HL-60 (cell line): ENCODE measurements around the gene RSKR.

Experiments
- DNase-seq, 2 experiments: peaks; one replicate each; pipeline ENCODE4 v3.0.0-alpha.2; 2010 to 2020; ENCODE audit warnings: low read depth in 1 of 2, low spot score in 1 of 2
- H3K27ac ChIP-seq: fragments of 250-450 bp; sonication (Bioruptor Pico); replicated peaks from 2 replicates; pipeline ENCODE4 v1.5.1; 2020; ENCODE audit warnings: mild to moderate bottlenecking, moderate library complexity
- H3K27me3 ChIP-seq: fragments of 250-450 bp; sonication (Bioruptor Pico); 2 replicates; pipeline ENCODE4 v1.5.1; 2021; ENCODE audit warnings: mild to moderate bottlenecking, moderate library complexity; ENCODE audit not compliant: insufficient read depth, poor library complexity, severe bottlenecking
- H3K4me3 ChIP-seq: replicated peaks from 2 replicates; pipeline ENCODE4 v1.5.1; 2011; ENCODE audit warnings: mild to moderate bottlenecking, control low read depth, low read length; ENCODE audit not compliant: insufficient read depth
- GABPA ChIP-seq: IDR thresholded peaks from 2 replicates; pipeline ENCODE4 v1.6.1; 2012; ENCODE audit warnings: low read depth
- POLR2AphosphoS5 ChIP-seq: IDR thresholded peaks from 2 replicates; pipeline ENCODE4 v1.6.1; 2012; ENCODE audit warnings: low read depth
- SPI1 ChIP-seq: IDR thresholded peaks from 2 replicates; pipeline ENCODE4 v1.6.1; 2012; ENCODE audit warnings: low read depth, mild to moderate bottlenecking, borderline replicate concordance
- TF ChIP-seq, protein P1 (sequence below): IDR thresholded peaks from 2 replicates; pipeline ENCODE4 v1.6.1; 2012; ENCODE audit warnings: low read depth; ENCODE audit not compliant: insufficient replicate concordance
- TF ChIP-seq, protein P2 (sequence below): IDR thresholded peaks from one replicate; pipeline ENCODE4 v1.5.1; 2011; ENCODE audit warnings: low read length, control low read depth, inconsistent platforms; ENCODE audit not compliant: insufficient read depth

The RSKR gene

DNA sequence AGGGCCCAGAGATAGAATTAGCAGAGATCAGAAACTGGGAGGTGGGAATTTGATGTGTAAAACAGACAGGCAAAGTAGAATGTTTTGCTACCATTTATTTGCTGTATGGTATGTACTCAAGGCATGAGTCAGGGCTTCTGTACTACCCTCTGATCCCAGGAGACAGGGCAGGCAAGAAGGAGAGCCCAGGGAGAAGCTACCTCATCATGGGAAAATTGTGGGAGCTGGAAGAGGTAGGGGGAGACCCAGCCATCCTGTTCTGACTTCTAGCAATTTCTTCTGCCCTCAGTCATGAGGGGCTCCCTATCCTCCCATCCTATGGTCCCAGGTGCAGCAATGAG, 41.0 kb downstream of the RSKR start:
- H3K4me3 ChIP-seq: no peak overlapping the region
- DNase-seq: no peak
- H3K27me3 ChIP-seq: no peaks in the 10 kb centered on the region
- no peak for TF ChIP-seq POLR2AphosphoS5
- TF ChIP-seq, protein P1, sequence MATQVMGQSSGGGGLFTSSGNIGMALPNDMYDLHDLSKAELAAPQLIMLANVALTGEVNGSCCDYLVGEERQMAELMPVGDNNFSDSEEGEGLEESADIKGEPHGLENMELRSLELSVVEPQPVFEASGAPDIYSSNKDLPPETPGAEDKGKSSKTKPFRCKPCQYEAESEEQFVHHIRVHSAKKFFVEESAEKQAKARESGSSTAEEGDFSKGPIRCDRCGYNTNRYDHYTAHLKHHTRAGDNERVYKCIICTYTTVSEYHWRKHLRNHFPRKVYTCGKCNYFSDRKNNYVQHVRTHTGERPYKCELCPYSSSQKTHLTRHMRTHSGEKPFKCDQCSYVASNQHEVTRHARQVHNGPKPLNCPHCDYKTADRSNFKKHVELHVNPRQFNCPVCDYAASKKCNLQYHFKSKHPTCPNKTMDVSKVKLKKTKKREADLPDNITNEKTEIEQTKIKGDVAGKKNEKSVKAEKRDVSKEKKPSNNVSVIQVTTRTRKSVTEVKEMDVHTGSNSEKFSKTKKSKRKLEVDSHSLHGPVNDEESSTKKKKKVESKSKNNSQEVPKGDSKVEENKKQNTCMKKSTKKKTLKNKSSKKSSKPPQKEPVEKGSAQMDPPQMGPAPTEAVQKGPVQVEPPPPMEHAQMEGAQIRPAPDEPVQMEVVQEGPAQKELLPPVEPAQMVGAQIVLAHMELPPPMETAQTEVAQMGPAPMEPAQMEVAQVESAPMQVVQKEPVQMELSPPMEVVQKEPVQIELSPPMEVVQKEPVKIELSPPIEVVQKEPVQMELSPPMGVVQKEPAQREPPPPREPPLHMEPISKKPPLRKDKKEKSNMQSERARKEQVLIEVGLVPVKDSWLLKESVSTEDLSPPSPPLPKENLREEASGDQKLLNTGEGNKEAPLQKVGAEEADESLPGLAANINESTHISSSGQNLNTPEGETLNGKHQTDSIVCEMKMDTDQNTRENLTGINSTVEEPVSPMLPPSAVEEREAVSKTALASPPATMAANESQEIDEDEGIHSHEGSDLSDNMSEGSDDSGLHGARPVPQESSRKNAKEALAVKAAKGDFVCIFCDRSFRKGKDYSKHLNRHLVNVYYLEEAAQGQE: no peak
- TF ChIP-seq, protein P2, sequence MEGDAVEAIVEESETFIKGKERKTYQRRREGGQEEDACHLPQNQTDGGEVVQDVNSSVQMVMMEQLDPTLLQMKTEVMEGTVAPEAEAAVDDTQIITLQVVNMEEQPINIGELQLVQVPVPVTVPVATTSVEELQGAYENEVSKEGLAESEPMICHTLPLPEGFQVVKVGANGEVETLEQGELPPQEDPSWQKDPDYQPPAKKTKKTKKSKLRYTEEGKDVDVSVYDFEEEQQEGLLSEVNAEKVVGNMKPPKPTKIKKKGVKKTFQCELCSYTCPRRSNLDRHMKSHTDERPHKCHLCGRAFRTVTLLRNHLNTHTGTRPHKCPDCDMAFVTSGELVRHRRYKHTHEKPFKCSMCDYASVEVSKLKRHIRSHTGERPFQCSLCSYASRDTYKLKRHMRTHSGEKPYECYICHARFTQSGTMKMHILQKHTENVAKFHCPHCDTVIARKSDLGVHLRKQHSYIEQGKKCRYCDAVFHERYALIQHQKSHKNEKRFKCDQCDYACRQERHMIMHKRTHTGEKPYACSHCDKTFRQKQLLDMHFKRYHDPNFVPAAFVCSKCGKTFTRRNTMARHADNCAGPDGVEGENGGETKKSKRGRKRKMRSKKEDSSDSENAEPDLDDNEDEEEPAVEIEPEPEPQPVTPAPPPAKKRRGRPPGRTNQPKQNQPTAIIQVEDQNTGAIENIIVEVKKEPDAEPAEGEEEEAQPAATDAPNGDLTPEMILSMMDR: no peak
- TF ChIP-seq SPI1: no peak
- no peak overlapping the region for H3K27ac ChIP-seq

DNA sequence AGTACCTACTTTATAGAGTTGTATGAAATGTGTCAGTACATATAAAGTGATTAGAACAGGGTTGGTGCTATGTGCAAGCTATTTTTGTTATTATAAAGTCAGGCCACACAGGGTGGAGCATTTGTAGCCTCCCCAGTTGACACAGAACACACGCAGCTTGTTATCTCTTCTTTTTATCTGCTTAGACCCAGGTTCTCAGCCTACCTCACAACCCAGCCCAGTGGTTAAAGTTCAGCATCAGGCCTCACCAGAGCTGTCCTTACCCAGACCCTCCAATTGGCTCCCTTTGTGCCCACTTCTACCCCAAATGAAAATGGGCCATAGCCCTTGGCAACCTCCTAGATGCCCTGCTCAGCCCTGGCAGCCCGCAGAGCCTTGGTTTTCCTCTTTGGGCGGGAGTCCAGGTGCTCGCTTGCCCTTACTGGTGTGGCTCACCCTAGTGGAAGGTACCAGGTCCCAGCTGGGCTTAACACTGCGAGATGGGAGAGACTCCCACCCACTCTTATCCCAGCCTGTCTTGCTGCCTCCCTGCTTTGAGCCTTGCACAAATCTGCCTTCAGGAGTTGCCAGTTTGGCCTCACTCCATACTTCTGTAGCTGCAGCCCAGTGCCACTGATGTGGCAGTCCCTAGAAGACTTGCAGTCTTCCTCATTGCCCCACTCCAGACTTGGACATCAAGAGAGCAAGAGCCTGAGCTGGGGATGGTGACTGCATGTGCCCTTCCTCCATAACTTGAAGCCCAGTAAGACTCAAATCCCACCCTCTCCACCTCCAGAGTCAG, 41.5 kb downstream of the RSKR start:
- no peak for DNase-seq
- Histone ChIP-seq H3K27me3 (no peaks in the 10 kb centered on the region), H3K27ac (no peak overlapping the region), H3K4me3 (no peak overlapping the region; the same call in 1 of the 2 replicates)
- TF ChIP-seq POLR2AphosphoS5 (no peak), SPI1 (no peak), GABPA (no peak)
- TF ChIP-seq, protein P2: no peak
- TF ChIP-seq, protein P1: no peak

DNA sequence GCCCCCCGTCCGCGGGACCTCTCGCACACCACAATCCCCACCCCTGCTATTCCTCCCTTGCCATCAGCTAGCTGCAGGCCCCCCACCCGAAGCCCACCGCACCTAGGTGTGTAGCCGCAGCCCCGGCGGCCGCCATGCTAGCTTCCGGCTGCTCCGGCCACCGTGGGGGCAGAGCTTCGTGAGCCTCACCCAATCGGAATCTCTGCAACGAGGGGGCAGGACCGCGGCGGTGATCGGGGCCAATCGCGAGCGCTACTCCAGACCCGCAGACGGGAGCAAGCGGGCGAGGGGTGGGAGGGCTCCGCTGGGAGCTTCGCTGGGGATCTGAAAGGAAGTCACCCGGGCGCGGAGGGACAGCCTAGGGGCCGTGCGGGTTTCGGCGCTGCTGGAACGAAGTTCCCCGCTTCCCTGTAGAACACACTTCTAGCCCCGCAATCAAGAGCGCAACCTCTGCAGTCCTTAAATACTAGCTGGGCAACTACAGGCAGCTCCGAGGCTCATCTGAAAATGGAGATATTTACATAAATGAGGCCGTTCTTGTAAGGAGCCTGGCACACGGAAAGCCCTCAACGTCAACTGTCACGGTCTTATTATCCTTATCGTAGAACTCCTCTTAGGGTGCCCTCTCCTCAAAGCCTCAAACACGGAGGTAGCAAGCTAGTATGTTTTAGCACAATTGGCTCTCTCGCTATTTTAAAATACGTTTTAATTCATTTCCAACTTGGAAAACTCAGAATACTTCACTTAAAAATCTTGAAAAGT, 42.4 kb downstream of the RSKR start, which contains the start of gene PIGS:
TSS of gene PIGS (minus strand) at position 164 of the 762 bp plus-strand sequence. CDS start at position 136, 28 bp downstream.
- peak within 1 kb of the TSS; percentile 85 for H3K27ac ChIP-seq
- TF ChIP-seq, protein P1: no peak
- peak; percentile 63 for TF ChIP-seq POLR2AphosphoS5
- TF ChIP-seq, protein P2: no peak
- TF ChIP-seq GABPA: peak; percentile 84
- peak; percentile 63; the same call in 1 of the 2 replicates for TF ChIP-seq SPI1
- H3K4me3 ChIP-seq: peak within 1 kb of the TSS; percentile 97
- DNase-seq: peak; percentile 90 to 98
- no peaks in the 10 kb centered on the region for H3K27me3 ChIP-seq
